Sigmoid colon (tissue), 7 donors: Measurements from ENCODE around the gene JPT2. TPM values are rescaled to one million over a fixed set of nuclear protein-coding genes. Genes with fewer than 3 reads are reported as not detected.

Source experiments
- DNase-seq: peaks from one replicate; pipeline ENCODE4 v3.0.0-alpha.2; 2019
- H3K27ac ChIP-seq, 4 donors: fragments of 200-600 bp; sonication (generic); one replicate each; pipeline ENCODE4 v1.5.1; 2016 to 2019; ENCODE audit warnings: mild to moderate bottlenecking in 1 of 4
- H3K27me3 ChIP-seq, 3 donors: fragments of 200-600 bp; sonication (generic); one replicate each; pipeline ENCODE4 v1.5.1; 2019; ENCODE audit warnings: mild to moderate bottlenecking in 1 of 3
- H3K36me3 ChIP-seq, 4 donors: fragments of 200-600 bp; sonication (generic); one replicate each; pipeline ENCODE4 v1.5.1; 2016 to 2019
- H3K4me1 ChIP-seq, 4 donors: fragments of 200-600 bp; sonication (generic); one replicate each; pipeline ENCODE4 v1.5.1; 2017 to 2019
- H3K4me3 ChIP-seq, 4 donors: fragments of 200-600 bp; sonication (generic); one replicate each; pipeline ENCODE4 v1.5.1; 2017 to 2019; ENCODE audit warnings: mild to moderate bottlenecking in 2 of 4, moderate library complexity in 1 of 4
- H3K9me3 ChIP-seq, 4 donors: fragments of 200-600 bp in 3 of 4; sonication (generic) in 3 of 4; one replicate each; pipeline versions ENCODE4 v1.5.1 to v1.6.1; 2013 to 2019
- CTCF ChIP-seq, 4 experiments: fragments of 450-650 bp in 3 of 4; fragments of 200-600 bp in 1 of 4; IDR thresholded peaks; one replicate each; pipeline ENCODE4 v1.5.1; 2016 to 2019; ENCODE audit warnings: antibody characterized with exemption in 4 of 4, mild to moderate bottlenecking in 3 of 4, moderate library complexity in 2 of 4
- EP300 ChIP-seq, 4 donors: sonication (generic); formaldehyde crosslinking; IDR thresholded peaks; one replicate each; pipeline ENCODE4 v1.6.1; 2017; ENCODE audit warnings: antibody characterized with exemption in 4 of 4
- POLR2A ChIP-seq, 2 donors: fragments of 450-650 bp; IDR thresholded peaks; one replicate each; pipeline ENCODE4 v1.6.1; 2016; ENCODE audit warnings: antibody characterized with exemption in 2 of 2, mild to moderate bottlenecking in 2 of 2, moderate library complexity in 2 of 2
- POLR2AphosphoS5 ChIP-seq, 4 donors: sonication (generic); formaldehyde crosslinking; IDR thresholded peaks; one replicate each; pipeline ENCODE4 v1.6.1; 2017; ENCODE audit warnings: antibody characterized with exemption in 4 of 4
- WGBS, 2 donors: extraction: QIAGEN DNeasy Blood & Tissue Kit; methylation state at CpG; one replicate each; pipeline ENCODE4 v1.1.7; 2013; 5-methylcytosine and 5-hydroxymethylcytosine counted together
- intact Hi-C: fragments of 100-400 bp; cut with DNase I; formaldehyde crosslinking; loops from one replicate; pipeline ENCODE4 v1.15.1; 2023
- polyA plus RNA-seq, 3 donors: library from polyadenylated mRNA; stranded (reverse); fragments of 200-250 nt; gene quantifications; one replicate each; pipeline ENCODE4 v1.2.3, GENCODE V29; 2013
- total RNA-seq, 4 donors: library from RNA; depleted of rRNA; stranded (reverse); fragments of >200 nt; gene quantifications; one replicate each; pipeline ENCODE4 v1.1.0, GENCODE V29; 2016
- donor health status: healthy with polysubstance abuse.
- donor health status: Bipolar disorder and iron deficiency.
- donor health status: healthy.

JPT2 gene
- total and polyA plus RNA-seq, 7 donors = 12.4 to 53.7 (median 18.1) TPM

- TF ChIP-seq POLR2A (IDR thresholded peaks at IDR 0.05) = no peak
- no peak for TF ChIP-seq POLR2AphosphoS5 (IDR thresholded peaks at IDR 0.05)
- TF ChIP-seq EP300 (IDR thresholded peaks at IDR 0.05) = no peak
- TF ChIP-seq CTCF (IDR thresholded peaks at IDR 0.05) = no peak
- Histone ChIP-seq H3K27me3 (no peaks in the 10 kb centered on the region), H3K27ac (no peak overlapping the region), H3K4me3 (no peak overlapping the region), H3K4me1 (no peaks in the 10 kb centered on the region), H3K9me3 (no peaks in the 10 kb centered on the region), H3K36me3 (peaks cover 60 to 99% (median 88%) of the 10 kb centered on the region in 4 donors)
- DNase-seq = no peak
- WGBS, 2 donors = 94 to 96% methylated on average over 13 of the region's 13 CpGs
- intact Hi-C loops = no loop called here
Observed at GRCh38 chr16:1666316-1666715, 11.8 kb upstream of the JPT2 start.

GRCh38 chr16:1667271-1667670 lies 10.8 kb upstream of the JPT2 start:
- intact Hi-C loops = no loop called here
- WGBS, 2 donors = 93 to 97% methylated on average over 8 of the region's 8 CpGs

GRCh38 chr16:1667916-1668315 lies 10.2 kb upstream of the JPT2 start:
- peaks cover 64 to 100% (median 92%) of the 10 kb centered on the region in 4 donors for H3K36me3 ChIP-seq
- H3K27me3 ChIP-seq = no peaks in the 10 kb centered on the region
- no peak for DNase-seq
- intact Hi-C loops = no loop called here
- 96% methylated on average over 14 of the region's 14 CpGs for WGBS, 2 donors
- H3K4me1 ChIP-seq = no peaks in the 10 kb centered on the region
- H3K4me3 ChIP-seq = no peak overlapping the region
- no peaks in the 10 kb centered on the region for H3K9me3 ChIP-seq
- H3K27ac ChIP-seq = no peak overlapping the region
- no peak for TF ChIP-seq POLR2A (IDR thresholded peaks at IDR 0.05)
- TF ChIP-seq POLR2AphosphoS5 (IDR thresholded peaks at IDR 0.05) = no peak
- no peak for TF ChIP-seq EP300 (IDR thresholded peaks at IDR 0.05)
- no peak for TF ChIP-seq CTCF (IDR thresholded peaks at IDR 0.05)

More at GRCh38 chr16:1667271-1667670, 10.8 kb upstream of the JPT2 start:
- no peak for DNase-seq
- Histone ChIP-seq H3K9me3 (no peaks in the 10 kb centered on the region), H3K27ac (no peak overlapping the region), H3K36me3 (peaks cover 64 to 100% (median 93%) of the 10 kb centered on the region in 4 donors), H3K4me1 (no peaks in the 10 kb centered on the region), H3K4me3 (no peak overlapping the region), H3K27me3 (no peaks in the 10 kb centered on the region)
- TF ChIP-seq POLR2A (IDR thresholded peaks at IDR 0.05) = no peak
- no peak for TF ChIP-seq CTCF (IDR thresholded peaks at IDR 0.05)
- TF ChIP-seq EP300 (IDR thresholded peaks at IDR 0.05) = no peak
- TF ChIP-seq POLR2AphosphoS5 (IDR thresholded peaks at IDR 0.05) = no peak

GRCh38 chr16:1668612-1669319 lies 9.3 kb upstream of the JPT2 start:
- no peak for DNase-seq
- Histone ChIP-seq H3K9me3 (no peaks in the 10 kb centered on the region), H3K4me3 (no peak overlapping the region), H3K4me1 (no peaks in the 10 kb centered on the region), H3K36me3 (peaks cover 60 to 100% (median 86%) of the 10 kb centered on the region in 4 donors), H3K27me3 (no peaks in the 10 kb centered on the region), H3K27ac (no peak overlapping the region)
- intact Hi-C loops = no loop called here
- TF ChIP-seq EP300 (IDR thresholded peaks at IDR 0.05) (no peak), POLR2A (IDR thresholded peaks at IDR 0.05) (no peak), CTCF (IDR thresholded peaks at IDR 0.05) (no peak), POLR2AphosphoS5 (IDR thresholded peaks at IDR 0.05) (no peak)
- 96 to 97% methylated on average over 23 of the region's 23 CpGs for WGBS, 2 donors
